Measurements from ENCODE around the gene RIN2.

RIN2 gene

DNA sequence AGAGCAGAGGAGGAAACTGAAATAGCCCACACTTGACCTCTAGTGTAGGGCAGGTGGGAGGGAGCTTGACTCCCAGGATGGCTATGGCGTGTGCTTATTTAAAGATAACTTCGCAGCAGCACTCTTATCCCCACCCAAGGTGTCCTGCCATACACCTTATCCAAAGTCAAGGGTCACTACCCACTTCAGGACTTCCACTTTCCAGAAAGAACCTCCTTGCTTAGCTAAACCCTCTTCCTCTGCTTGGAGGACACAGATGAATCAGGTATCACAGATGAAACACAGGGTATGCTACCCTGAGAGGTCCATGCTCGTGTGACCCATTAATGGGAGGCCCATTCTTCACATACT is 2.3 kb downstream of the RIN2 start:
- DNase-seq (ENCODE audit: low read depth), result no peak
- H3K4me3 ChIP-seq (ENCODE audit: low read depth, low read length), result no peak overlapping the region

DNA sequence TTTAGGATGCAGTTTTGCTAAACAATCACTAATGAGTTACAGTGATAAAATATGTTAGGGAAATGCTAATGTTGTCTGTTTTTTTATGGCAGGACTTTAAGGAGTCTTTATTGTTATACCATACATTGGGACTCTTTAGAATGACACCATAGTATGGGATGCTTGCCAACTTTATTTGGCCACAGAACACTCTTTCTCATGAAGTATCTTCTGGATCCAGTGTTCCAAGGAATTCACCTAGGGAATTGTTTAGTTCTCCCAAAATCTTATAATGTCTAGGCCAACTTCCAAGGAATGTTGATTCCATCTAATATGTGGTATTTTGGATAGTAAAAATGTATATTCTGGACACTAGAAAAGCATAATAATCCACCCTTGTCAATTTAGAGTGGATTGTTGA is 3.3 kb downstream of the RIN2 start:
- no peak for DNase-seq (ENCODE audit: low read depth)
- H3K4me3 ChIP-seq (ENCODE audit: low read depth, low read length), result no peak overlapping the region

DNA sequence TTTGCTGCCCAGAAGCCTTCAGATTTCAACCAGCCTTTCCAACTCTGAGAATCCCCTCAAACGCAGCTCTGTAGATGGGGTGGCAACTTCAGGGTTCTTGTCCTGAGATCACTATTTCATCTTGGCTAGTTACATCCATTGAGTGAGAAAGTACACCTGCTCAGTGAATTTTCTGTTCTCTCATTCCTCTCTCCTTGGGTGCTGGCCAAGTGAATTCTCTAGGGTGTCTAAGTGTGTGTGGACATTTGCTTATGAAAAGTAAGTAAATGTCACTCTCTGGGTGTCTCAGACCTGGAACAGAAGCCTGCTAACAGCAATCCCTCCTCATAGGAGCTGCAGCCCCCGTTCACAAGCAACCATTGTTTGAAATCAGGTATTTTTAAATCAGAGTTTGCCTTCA is 3.8 kb downstream of the RIN2 start:
- DNase-seq (ENCODE audit: low read depth), result no peak
- H3K4me3 ChIP-seq (ENCODE audit: low read depth, low read length), result no peak overlapping the region

DNA sequence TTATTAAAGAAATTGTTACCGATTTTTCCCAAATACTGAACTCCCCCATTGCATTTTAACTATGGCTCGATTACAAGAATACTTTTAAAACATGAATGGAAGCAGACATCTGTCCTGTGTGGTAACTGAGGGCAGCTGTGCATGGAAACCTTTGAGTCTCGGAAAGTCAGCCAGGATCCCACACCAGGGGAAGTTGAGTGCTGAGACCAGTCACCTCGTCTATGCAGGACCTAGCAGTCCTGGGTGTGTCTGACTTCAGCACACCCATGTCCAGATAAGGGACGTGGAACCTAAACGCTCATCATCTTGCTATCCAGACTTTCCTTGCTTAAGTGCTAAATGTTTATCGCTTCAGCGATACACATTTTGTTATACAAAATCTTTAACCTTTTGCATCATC is 6.1 kb downstream of the RIN2 start:
- DNase-seq (ENCODE audit: low read depth), result no peak
- H3K4me3 ChIP-seq (ENCODE audit: low read depth, low read length), result no peak overlapping the region

DNA sequence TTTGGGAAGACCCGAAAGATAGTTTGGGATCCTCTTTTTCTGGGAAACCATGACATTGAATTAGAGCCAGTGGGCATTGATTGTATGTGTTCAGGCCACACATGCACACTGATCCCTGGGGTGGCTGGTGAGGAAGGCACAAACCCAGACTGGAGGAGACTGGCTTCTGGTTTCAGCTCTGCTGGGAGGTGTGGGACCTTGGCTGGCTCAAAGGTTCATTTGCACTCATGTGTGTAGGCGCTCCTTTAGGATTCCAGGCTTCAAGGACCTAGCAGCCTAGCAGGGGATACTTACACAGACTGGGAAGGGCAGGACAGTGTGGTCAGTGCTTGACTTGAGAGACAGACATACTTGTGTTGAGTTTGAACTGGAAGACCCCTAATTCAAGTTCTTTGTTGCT is 7.2 kb downstream of the RIN2 start:
- no peak for DNase-seq (ENCODE audit: low read depth)
- no peak overlapping the region for H3K4me3 ChIP-seq (ENCODE audit: low read depth, low read length)

DNA sequence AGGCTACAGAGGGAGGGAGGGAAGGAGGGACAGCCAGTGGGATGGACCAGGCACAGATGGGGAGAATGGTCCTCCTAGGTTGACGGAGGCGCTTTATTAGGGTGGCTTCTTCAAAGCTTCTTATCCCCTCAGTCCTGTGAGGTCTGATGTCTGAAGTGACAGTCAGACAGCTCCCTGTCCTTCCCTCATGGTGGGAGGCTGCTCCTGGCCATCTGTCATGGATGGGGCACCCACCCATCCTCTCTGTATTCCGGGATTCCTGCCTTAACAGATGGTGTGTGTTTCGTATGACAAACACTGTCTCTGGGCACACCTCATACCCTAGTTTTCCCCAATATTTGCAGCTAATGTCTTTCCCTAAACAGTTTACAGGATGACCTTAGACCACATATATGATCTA is 7.9 kb downstream of the RIN2 start:
- no peak for DNase-seq (ENCODE audit: low read depth)
- H3K4me3 ChIP-seq (ENCODE audit: low read depth, low read length), result no peak overlapping the region

DNA sequence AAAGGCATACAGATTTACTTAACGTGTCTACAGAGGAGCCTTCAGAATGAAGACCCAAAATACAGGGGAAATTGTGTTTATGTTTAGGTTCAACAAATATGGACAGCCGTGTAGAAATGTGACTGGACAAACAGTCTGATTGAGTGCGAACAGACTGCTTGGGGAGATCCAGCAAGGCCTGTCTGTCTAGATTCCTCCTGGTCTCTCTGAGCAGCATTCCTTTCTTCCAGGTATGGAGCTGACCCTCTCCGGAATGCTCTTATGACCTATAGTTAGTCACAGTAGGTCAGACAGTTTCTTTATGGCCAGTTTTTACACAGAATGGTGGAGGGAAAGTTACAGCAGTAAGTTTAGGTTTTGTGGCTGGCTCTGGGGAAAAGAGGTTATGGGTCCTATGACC is 9.0 kb downstream of the RIN2 start:
- no peak for DNase-seq (ENCODE audit: low read depth)
- no peak overlapping the region for H3K4me3 ChIP-seq (ENCODE audit: low read depth, low read length)

DNA sequence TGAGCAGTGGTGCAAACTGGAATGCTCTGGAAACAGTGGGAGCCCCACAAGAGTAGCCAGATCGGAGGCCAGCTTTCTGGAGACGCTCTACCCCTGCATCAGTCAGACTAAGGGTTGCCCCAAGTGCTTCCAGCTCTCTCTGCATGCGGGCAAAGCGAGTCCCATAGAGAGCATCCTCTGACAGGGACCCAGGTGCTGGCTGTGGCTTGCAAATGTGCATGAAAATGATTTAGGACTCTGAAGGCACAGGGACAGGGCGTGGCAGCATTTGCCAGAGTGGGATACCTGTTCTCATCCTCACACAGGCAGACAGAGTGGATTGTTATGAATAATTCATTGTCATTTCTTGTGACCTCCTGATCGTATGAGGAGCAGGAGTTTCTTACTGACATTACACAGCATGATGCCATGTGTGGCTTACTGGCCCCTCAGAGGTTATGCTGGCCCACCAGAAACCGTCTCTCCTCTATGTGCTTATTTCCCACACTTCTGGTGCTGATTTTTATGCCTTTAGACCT is 10.3 kb downstream of the RIN2 start:
- H3K4me3 ChIP-seq (ENCODE audit: low read depth, low read length), result no peak overlapping the region
- no peak for DNase-seq (ENCODE audit: low read depth)

DNA sequence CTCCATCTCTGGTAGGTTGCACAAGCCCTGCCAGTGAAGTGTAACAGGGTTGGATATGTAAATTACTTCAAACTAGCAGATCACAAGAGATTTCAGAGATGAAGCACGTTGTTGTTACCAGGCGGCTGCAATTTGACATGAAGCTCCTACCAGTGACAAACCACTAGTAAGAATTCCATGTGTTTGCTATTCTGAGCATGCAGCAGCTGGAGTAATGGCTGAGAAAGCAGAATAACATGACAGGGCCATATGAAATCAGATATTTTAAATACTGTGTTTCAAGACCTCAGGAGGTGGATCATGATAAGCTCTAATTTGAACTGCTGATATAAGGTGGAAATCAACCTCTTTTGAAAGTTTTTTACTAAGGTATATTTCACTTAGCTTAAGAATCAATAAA is 11.4 kb downstream of the RIN2 start:
- DNase-seq (ENCODE audit: low read depth), result no peak

DNA sequence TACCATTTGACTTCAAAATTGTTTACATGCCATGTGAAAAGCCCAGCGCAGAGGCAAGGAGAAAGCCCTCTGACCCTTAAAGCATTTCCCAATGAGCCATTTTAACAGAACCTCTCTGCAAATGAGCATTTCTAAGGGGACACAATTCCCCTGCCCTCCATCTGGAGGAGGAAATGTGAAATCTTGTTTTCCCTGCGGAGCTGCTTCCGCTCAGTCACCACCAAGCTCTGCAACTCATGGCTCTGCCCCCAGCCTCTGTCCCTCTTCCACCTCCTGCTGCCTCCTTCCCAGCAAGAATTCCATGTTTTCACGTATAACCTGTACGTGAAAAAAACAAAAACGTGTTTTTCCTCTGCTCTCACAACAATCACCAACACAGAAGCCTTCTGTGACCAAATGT is 12.3 kb downstream of the RIN2 start:
- H3K4me3 ChIP-seq (ENCODE audit: low read depth, low read length), result no peak overlapping the region
- no peak for DNase-seq (ENCODE audit: low read depth)

More for the DNA sequence above, 11.4 kb downstream of the RIN2 start:
- H3K4me3 ChIP-seq (ENCODE audit: low read depth, low read length), result no peak overlapping the region

DNA sequence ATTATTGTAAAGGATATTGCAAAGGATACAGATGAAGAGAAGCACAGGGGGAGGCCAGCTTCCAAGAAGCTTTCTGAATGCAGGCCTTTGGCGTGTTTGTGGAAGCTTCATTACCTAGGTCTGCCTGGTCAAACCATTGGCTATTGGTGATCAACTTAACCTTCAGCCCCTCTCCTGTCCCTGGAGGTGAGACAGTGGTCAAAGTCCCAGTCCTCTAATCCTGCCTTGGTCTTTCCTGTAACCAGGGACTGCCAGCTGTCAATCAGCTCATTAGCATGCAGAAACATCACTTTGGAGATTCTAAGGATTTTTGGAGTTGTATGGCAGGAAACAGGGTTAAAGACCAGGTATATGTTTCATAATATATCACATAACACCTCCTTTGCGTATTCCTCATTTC is 13.0 kb downstream of the RIN2 start:
- no peak for DNase-seq (ENCODE audit: low read depth)
- no peak overlapping the region for H3K4me3 ChIP-seq (ENCODE audit: low read depth, low read length)

DNA sequence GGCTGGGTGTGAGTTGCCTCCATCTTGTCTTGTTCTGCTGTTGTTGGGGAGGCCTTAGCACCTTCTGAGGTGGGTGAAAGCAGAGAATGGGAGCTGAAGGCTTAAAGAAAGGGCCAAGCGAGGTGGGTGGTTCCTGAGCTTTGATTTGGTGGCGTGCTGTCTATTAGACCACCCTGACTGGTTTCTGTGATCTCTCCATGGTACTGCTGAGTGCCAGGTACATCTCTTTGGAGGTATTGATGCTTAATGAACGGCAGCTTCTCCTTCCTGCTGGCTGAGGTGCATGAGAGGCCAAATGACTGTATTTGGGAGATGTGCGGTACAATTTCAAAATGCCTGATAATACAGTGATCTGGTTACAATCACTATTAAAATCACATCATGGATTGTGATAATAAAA is 15.4 kb downstream of the RIN2 start:
- no peak overlapping the region for H3K4me3 ChIP-seq (ENCODE audit: low read depth, low read length)

DNA sequence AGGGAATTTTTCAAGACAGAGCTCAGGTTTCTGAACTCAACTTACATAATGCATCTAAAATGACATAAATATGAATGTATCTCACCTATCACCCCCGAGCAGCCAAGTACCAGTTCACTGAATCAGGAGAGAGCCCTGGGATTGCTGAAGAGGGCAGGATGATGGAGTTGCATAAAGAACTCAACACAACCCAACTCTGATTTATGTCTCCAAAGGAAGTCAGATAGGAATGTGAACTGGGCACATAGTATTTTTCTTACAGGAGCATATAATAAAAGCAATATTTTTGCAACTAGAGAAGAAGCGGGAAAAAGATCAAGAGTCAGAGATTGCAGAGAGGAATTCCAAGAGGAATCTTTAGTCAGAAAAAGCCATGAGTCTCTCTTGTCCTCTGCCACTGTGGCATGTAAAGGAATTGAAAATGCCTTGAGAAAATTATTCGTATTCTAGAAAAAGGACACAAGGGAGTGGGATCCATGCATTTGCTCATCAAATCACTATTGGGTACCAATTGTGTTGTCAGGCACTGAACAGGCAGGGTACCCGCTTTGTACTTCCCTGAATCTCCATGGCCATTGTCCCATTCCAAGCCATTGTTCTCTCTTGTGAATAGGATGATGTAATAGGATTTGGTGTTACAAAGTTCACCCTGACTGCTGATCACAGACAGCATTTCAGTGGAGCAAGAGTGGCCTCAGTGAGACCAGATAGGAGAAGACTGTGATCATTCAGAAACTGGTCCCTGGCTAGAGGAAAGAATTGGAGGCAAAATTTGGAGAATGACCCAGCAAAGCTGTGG is 16.3 kb downstream of the RIN2 start:
- no peak overlapping the region for H3K4me3 ChIP-seq (ENCODE audit: low read depth, low read length)
- no peak for DNase-seq (ENCODE audit: low read depth)

More for the DNA sequence above, 15.4 kb downstream of the RIN2 start:
- DNase-seq (ENCODE audit: low read depth), result no peak

DNA sequence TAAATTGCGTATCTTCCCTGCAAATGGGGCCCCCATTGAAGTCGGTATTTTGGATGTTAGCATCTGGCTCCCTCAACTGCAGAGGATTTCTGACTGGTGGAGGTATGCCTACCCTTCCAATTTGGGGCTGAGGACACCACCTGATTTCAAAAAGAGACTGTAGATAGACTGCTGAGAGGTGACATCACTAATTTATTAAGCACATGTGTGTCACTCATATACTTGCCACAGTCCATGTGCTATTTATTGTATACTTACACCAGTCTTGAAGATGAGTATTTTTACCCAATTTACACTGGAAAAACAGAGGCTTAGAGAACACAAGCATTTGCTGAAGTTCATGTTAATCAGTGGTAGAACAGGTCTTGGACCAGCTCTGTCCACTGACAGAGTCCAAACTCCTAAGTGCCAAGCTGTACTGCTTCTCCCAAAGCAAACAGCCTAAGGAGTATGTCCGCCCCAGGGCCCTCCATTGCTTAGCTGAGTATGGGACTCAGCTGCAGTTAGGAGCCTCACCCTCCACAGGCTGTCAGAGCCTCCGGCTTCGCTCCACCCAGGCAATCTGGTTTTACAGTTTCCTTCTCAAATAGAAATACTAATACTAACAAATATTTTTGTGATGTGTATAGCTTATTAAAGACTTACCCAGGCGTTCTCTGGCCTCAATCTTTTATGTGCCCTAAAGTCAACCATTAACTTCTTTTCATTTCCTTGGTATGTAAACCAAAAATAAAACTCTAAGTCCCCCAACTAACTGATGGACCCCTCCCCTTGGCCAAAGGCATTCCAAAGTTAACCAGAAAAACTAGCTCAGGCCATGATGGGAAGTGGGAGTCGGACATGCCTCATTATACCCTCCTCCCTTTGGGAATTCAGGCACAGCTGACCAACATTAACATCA is 17.5 kb downstream of the RIN2 start:
- DNase-seq (ENCODE audit: low read depth), result no peak
- H3K4me3 ChIP-seq (ENCODE audit: low read depth, low read length), result no peak overlapping the region

DNA sequence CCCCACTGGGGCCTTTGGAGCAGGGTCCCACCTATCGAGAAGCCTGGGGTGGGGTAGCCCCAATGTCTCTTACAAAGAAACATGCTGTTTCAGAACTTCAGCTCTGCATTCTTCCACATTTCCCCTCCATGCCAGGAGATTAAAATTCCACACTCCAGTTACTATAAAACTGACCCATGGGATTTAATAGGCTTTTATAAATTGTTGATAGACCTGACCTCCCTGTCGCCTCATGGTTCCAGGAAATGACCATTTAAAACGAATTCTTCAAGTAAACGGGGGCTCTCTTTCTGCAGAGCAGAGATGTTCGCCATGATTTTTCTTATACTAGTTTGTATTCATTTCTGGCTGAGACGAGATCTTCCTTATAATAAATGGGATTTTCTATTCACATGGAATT is 19.3 kb downstream of the RIN2 start:
- no peak overlapping the region for H3K4me3 ChIP-seq (ENCODE audit: low read depth, low read length)
- DNase-seq (ENCODE audit: low read depth), result no peak

DNA sequence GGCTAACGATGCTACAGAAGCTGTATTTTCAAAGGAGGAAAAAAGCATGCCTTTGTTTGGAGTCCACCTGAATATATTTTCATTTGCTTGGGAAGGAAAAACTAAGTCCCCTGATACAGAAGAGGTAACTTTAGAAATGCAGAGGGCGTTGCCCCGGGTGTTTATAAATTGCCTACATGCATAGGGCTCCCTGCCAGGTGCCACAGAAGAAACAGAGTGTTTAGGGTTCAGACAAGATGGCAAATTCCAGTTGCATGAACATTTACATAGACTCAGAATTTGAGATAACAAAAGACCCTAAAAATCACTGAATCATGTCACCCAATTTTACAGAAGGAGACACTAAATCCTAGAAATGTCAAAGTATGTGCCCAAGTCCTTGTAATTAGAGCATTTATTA is 19.9 kb downstream of the RIN2 start:
- no peak for DNase-seq (ENCODE audit: low read depth)
- H3K4me3 ChIP-seq (ENCODE audit: low read depth, low read length), result no peak overlapping the region

DNA sequence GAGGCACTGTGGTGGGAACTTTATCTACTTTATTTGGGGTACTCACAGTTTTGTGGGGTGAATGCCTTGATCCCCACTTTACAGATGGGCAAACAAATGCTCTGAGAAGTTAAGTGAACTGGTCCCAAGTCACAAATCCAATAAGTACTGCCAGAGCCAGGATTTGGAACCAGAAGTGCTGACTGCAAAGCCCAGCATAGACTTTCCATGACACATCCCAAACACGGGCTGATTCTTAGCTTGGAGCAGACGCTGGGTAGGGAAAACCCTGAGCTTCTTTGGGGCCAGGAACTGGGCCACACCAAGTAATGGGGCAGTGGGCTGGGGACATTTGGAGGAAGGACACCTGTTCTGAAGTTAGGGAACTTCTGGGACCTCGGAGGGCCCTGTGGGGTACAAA is 20.3 kb downstream of the RIN2 start:
- DNase-seq (ENCODE audit: low read depth), result no peak
- H3K4me3 ChIP-seq (ENCODE audit: low read depth, low read length), result no peak overlapping the region

DNA sequence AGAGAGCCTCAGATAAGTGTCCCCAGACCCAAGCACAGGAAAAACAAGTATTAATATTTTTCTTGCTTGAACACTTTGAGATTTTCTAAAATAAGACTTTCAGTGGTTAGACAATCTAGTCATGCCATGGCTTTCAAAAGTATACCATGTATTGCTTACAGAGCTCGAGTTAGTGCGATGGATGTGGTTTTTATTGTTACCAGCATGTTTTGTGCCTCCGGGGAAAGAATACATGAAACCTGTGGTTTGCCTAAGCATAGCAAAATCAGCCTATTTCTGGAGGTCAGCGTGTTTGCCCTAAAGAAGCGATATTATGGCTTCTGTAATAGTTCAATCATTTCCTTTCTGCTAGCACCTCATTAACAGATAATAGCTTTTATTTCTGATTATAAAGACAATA is 21.6 kb downstream of the RIN2 start:
- DNase-seq (ENCODE audit: low read depth), result no peak
- no peak overlapping the region for H3K4me3 ChIP-seq (ENCODE audit: low read depth, low read length)

DNA sequence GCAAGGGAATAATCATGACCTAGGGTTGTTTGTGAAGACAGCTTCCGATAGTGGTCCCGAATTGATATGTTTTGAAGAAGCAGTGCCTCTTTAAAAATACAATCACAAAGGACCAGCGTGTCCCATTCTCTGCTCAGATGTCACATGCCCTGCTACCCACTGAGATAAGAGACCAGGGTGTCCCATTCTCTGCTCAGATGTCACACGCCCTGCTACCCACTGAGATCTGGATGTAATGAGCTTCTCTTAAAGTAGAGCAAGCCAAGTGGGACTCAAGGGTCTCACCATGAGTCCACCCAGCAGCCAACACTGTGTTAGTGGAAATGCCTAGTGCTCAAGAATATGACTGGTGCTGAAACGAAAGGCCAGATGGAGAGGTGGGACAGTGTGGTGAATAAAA is 22.2 kb downstream of the RIN2 start:
- no peak for DNase-seq (ENCODE audit: low read depth)
- H3K4me3 ChIP-seq (ENCODE audit: low read depth, low read length), result no peak overlapping the region

DNA sequence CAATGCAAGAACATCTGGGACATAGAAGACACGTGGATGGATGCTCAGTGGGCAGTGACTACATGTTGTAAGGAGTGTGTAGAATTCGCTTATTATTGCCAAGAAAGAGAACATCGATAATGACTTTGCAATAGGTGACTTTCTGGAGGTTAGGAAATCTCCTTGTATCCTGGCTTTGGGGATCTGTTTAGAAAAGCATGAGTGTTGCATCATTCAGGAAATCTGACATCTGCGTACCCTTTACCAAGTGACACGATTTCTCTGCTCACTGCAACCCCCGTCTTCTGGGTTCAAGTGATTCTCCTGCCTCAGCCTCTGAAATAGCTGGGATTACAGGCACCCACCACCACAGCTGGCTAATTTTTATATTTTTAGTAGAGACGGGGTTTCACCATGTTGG is 23.2 kb downstream of the RIN2 start:
- no peak overlapping the region for H3K4me3 ChIP-seq (ENCODE audit: low read depth, low read length)
- no peak for DNase-seq (ENCODE audit: low read depth)

DNA sequence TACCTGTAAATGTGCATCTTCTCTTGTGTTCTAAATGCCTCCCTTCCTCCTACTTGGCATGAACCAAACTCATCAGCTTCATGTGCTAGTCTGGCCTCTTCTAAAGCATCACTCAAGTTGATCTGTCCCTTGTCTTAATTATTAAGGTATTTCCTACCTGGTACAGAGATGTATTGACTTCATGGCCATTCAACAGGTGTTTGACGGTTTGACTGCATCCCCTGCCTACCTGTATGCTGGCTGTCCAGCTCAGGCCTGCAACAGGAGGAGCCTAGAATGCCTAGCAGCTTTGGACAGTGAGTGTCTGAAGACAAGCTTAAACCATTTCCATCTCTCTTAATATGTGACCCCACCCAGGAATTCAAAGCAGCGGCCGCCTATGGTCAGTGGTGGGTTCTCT is 24.6 kb downstream of the RIN2 start:
- DNase-seq (ENCODE audit: low read depth), result no peak
- H3K4me3 ChIP-seq (ENCODE audit: low read depth, low read length), result no peak overlapping the region

Data from skeletal muscle cell (primary cell).